ENCODE data around the gene ZNF512. TPM values are rescaled to one million over a fixed set of nuclear protein-coding genes. Genes with fewer than 3 reads are reported as not detected.

ZNF512 gene
- total RNA-seq, 4 donors from 2014 or later, result 39.2 to 70.6 (median 50.3) TPM

GRCh38 chr2:27559228-27559627 lies 23.6 kb upstream of the ZNF512 start:
- Histone ChIP-seq H3K27ac (no peak overlapping the region), H3K4me1 (no peaks in the 10 kb centered on the region), H3K9me3 (no peaks in the 10 kb centered on the region), H3K27me3 (no peaks in the 10 kb centered on the region), H3K36me3 (no peaks in the 10 kb centered on the region), H3K4me3 (replicated peaks in 1 of 3) (no peak overlapping the region)
- no peak for DNase-seq
- TF ChIP-seq POLR2A (IDR thresholded peaks at IDR 0.05), result no peak
- no peak for TF ChIP-seq CTCF (IDR thresholded peaks at IDR 0.05)
- WGBS, 2 donors, result 82 to 88% methylated on average over 2 of the region's 2 CpGs
- intact Hi-C loops (cut with DNase I), result no loop called here

GRCh38 chr2:27561060-27561459 lies 21.8 kb upstream of the ZNF512 start:
- intact Hi-C loops (cut with DNase I), result no loop called here
- DNase-seq, result no peak
- no peak overlapping the region for H3K4me3 ChIP-seq (replicated peaks in 1 of 3)
- TF ChIP-seq POLR2A (IDR thresholded peaks at IDR 0.05) (no peak), CTCF (IDR thresholded peaks at IDR 0.05) (no peak)
- H3K36me3 ChIP-seq, result no peaks in the 10 kb centered on the region
- no peaks in the 10 kb centered on the region for H3K27me3 ChIP-seq
- H3K27ac ChIP-seq, result no peak overlapping the region
- H3K9me3 ChIP-seq, result no peaks in the 10 kb centered on the region
- WGBS, 2 donors, result 96% methylated on average over 2 of the region's 2 CpGs
- H3K4me1 ChIP-seq, result no peaks in the 10 kb centered on the region

GRCh38 chr2:27566628-27567027 lies 16.2 kb upstream of the ZNF512 start:
- no peak for DNase-seq
- no peak overlapping the region for H3K27ac ChIP-seq
- intact Hi-C loops (cut with DNase I), result no loop called here
- no peaks in the 10 kb centered on the region for H3K4me1 ChIP-seq
- 70 to 78% methylated on average over 2 of the region's 2 CpGs for WGBS, 2 donors
- no peaks in the 10 kb centered on the region for H3K36me3 ChIP-seq
- TF ChIP-seq CTCF (IDR thresholded peaks at IDR 0.05) (no peak), POLR2A (IDR thresholded peaks at IDR 0.05) (no peak)
- H3K4me3 ChIP-seq (replicated peaks in 1 of 3), result no peak overlapping the region
- H3K9me3 ChIP-seq, result no peaks in the 10 kb centered on the region
- H3K27me3 ChIP-seq, result no peaks in the 10 kb centered on the region

GRCh38 chr2:27569398-27569797 lies 13.4 kb upstream of the ZNF512 start:
- WGBS, 2 donors, result 48 to 74% methylated on average over 2 of the region's 2 CpGs

GRCh38 chr2:27571197-27571596 lies 11.6 kb upstream of the ZNF512 start:
- TF ChIP-seq CTCF (IDR thresholded peaks at IDR 0.05) (no peak), POLR2A (IDR thresholded peaks at IDR 0.05) (no peak)
- no peak for DNase-seq
- 88 to 91% methylated on average over 3 of the region's 3 CpGs for WGBS, 2 donors
- Histone ChIP-seq H3K9me3 (no peaks in the 10 kb centered on the region), H3K4me1 (no peaks in the 10 kb centered on the region), H3K4me3 (replicated peaks in 1 of 3) (no peak overlapping the region), H3K27ac (no peak overlapping the region), H3K27me3 (no peaks in the 10 kb centered on the region), H3K36me3 (no peaks in the 10 kb centered on the region)
- intact Hi-C loops (cut with DNase I), result no loop called here

More at GRCh38 chr2:27569398-27569797, 13.4 kb upstream of the ZNF512 start:
- H3K27ac ChIP-seq, result no peak overlapping the region
- intact Hi-C loops (cut with DNase I), result no loop called here
- H3K9me3 ChIP-seq, result no peaks in the 10 kb centered on the region
- no peak for TF ChIP-seq POLR2A (IDR thresholded peaks at IDR 0.05)
- no peak for TF ChIP-seq CTCF (IDR thresholded peaks at IDR 0.05)
- H3K27me3 ChIP-seq, result no peaks in the 10 kb centered on the region
- no peaks in the 10 kb centered on the region for H3K36me3 ChIP-seq
- H3K4me3 ChIP-seq (replicated peaks in 1 of 3), result no peak overlapping the region
- H3K4me1 ChIP-seq, result no peaks in the 10 kb centered on the region
- no peak for DNase-seq
